Muscle of arm (tissue), 12 donors: ENCODE data around the gene RASSF8. TPM values are rescaled to one million over a fixed set of nuclear protein-coding genes. Genes with fewer than 3 reads are reported as not detected.

Experiments
- DNase-seq: peaks from one replicate; pipeline ENCODE4 v3.0.0-alpha.2; 2013
- polyA plus RNA-seq, 12 donors: library from polyadenylated mRNA; unstranded; fragments of 120-200 nt; gene quantifications; one replicate each; pipeline ENCODE4 v1.2.1, GENCODE V29; 2013; ENCODE audit not compliant: insufficient read length in 12 of 12

The RASSF8 gene
- polyA plus RNA-seq, 12 donors = 22.0 to 62.8 (median 27.6) TPM; not detected in 1

- DNase-seq = no peak
These were observed 142.9 kb downstream of the RASSF8 start for GRCh38 chr12:26101350-26101734.

- no peak for DNase-seq
These were observed 143.3 kb downstream of the RASSF8 start for GRCh38 chr12:26101763-26102162.

GRCh38 chr12:26102953-26103352 is 144.5 kb downstream of the RASSF8 start:
- DNase-seq = no peak

GRCh38 chr12:26106347-26106746 is 147.9 kb downstream of the RASSF8 start:
- no peak for DNase-seq

- DNase-seq = no peak
These were observed 150.4 kb downstream of the RASSF8 start for GRCh38 chr12:26108915-26109314.

GRCh38 chr12:26109343-26109881 is 150.9 kb downstream of the RASSF8 start:
- no peak for DNase-seq

- DNase-seq = no peak
These were observed 153.8 kb downstream of the RASSF8 start for GRCh38 chr12:26112232-26112631.

- DNase-seq = no peak
These were observed 154.2 kb downstream of the RASSF8 start for GRCh38 chr12:26112703-26113147.

- no peak for DNase-seq
These were observed 154.7 kb downstream of the RASSF8 start for GRCh38 chr12:26113181-26113654.

- DNase-seq = peak; percentile 92
These were observed 155.6 kb downstream of the RASSF8 start for GRCh38 chr12:26113853-26114719.

GRCh38 chr12:26114720-26115401 is 156.4 kb downstream of the RASSF8 start:
- no peak for DNase-seq

GRCh38 chr12:26116829-26117715 is 158.6 kb downstream of the RASSF8 start:
- no peak for DNase-seq

- DNase-seq = no peak
These were observed 159.8 kb downstream of the RASSF8 start for GRCh38 chr12:26118308-26118707.

GRCh38 chr12:26119391-26119989 is 161.0 kb downstream of the RASSF8 start:
- DNase-seq = no peak

- DNase-seq = no peak
These were observed 162.2 kb downstream of the RASSF8 start for GRCh38 chr12:26120561-26121274.

- DNase-seq = no peak
These were observed 163.0 kb downstream of the RASSF8 start for GRCh38 chr12:26121323-26122060.

- DNase-seq = no peak
These were observed 163.7 kb downstream of the RASSF8 start for GRCh38 chr12:26122061-26122680.

GRCh38 chr12:26122681-26123481 is 164.4 kb downstream of the RASSF8 start:
- peak; percentile 62 for DNase-seq
